ENCODE data around the gene ETV3. TPM values are rescaled to one million over a fixed set of nuclear protein-coding genes. Genes with fewer than 3 reads are reported as not detected.
"Not testable (repeated sequence)": the region's sequence is repeated elsewhere in the genome, so short reads cannot be mapped to it uniquely, and the experiment has no call there.

ETV3 gene
- total RNA-seq, 4 donors from 2014 or later: 88.9 to 93.6 (median 90.9) TPM

DNA sequence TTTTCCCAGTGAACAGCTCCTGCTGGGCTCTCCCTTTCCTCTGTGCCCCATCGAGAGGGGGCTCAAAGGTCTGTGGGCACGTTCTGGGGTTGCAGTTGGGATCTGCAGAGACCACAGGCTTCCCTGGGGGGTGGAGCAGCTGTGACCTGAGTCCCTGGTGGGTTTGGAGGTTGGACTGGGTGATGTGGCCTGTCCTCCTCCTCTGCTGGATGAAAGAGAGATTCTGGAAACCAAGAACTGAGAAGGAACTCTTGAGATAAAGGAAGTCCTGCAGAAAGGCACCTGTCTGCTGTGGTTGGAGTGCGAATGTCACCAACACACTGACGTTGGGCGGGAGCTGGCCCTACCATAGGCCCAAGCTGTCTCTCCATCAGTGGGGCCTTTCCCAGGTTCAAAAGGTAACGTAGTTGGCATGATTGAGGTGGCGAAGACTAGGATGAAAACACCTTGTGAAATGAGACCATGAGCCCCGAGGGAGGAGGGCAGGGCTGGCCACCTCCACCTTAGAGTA is 35.8 kb upstream of the ETV3 start:
- H3K9me3 ChIP-seq: no peaks in the 10 kb centered on the region
- no peaks in the 10 kb centered on the region for H3K27me3 ChIP-seq
- no peaks in the 10 kb centered on the region for H3K36me3 ChIP-seq
- H3K4me1 ChIP-seq: no peaks in the 10 kb centered on the region
- TF ChIP-seq EP300 (IDR thresholded peaks at IDR 0.05) (no peak), CTCF (IDR thresholded peaks at IDR 0.05) (no peak), POLR2AphosphoS5 (IDR thresholded peaks at IDR 0.05) (no peak), POLR2A (IDR thresholded peaks at IDR 0.05) (no peak)
- H3K4me3 ChIP-seq: no peak overlapping the region
- no peak overlapping the region for H3K27ac ChIP-seq
- 91% methylated on average over 8 of the region's 8 CpGs for WGBS
- DNase-seq (ENCODE audit: low spot score in 2 of 2): no peak

DNA sequence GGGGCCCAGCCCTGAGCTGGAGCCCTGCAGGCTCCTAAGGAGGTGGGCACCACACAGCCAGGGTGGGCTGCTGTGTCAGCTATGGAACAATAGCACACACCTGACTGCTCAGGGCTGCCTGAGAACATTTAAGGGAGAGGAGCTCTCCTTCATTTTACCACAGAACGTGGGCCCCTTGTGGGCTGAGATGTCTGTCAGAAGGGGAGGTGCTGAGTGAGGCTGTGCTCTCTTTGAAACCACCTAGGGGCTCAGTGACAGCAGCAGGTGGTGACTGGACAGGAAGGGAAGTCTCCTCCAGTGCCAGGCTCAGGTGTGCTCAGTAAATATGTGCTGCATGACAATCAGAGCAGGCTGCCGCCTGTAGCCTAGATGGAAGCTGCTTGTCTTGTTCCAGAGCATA is 35.0 kb upstream of the ETV3 start:
- H3K36me3 ChIP-seq; DNase-seq (ENCODE audit: low spot score in 2 of 2); H3K4me1 ChIP-seq; H3K4me3 ChIP-seq; H3K27me3 ChIP-seq; H3K27ac ChIP-seq; H3K9me3 ChIP-seq: not testable (repeated sequence)
- 60% methylated on average over 1 of the region's 2 CpGs for WGBS

GRCh38 chr1:157172591-157172990 is 34.4 kb upstream of the ETV3 start:
- not testable (repeated sequence) for H3K9me3 ChIP-seq; H3K36me3 ChIP-seq; H3K27ac ChIP-seq; DNase-seq (ENCODE audit: low spot score in 2 of 2); H3K4me3 ChIP-seq; H3K27me3 ChIP-seq; H3K4me1 ChIP-seq
- 61% methylated on average over 2 of the region's 2 CpGs for WGBS

GRCh38 chr1:157171903-157172503 is 33.8 kb upstream of the ETV3 start:
- not testable (repeated sequence) for H3K27me3 ChIP-seq; H3K27ac ChIP-seq; H3K9me3 ChIP-seq; DNase-seq (ENCODE audit: low spot score in 2 of 2); H3K36me3 ChIP-seq; H3K4me1 ChIP-seq; H3K4me3 ChIP-seq
- TF ChIP-seq CTCF (IDR thresholded peaks at IDR 0.05): peak in 1 of 2 donors; percentile 34
- WGBS: 14% methylated on average over 4 of the region's 8 CpGs

DNA sequence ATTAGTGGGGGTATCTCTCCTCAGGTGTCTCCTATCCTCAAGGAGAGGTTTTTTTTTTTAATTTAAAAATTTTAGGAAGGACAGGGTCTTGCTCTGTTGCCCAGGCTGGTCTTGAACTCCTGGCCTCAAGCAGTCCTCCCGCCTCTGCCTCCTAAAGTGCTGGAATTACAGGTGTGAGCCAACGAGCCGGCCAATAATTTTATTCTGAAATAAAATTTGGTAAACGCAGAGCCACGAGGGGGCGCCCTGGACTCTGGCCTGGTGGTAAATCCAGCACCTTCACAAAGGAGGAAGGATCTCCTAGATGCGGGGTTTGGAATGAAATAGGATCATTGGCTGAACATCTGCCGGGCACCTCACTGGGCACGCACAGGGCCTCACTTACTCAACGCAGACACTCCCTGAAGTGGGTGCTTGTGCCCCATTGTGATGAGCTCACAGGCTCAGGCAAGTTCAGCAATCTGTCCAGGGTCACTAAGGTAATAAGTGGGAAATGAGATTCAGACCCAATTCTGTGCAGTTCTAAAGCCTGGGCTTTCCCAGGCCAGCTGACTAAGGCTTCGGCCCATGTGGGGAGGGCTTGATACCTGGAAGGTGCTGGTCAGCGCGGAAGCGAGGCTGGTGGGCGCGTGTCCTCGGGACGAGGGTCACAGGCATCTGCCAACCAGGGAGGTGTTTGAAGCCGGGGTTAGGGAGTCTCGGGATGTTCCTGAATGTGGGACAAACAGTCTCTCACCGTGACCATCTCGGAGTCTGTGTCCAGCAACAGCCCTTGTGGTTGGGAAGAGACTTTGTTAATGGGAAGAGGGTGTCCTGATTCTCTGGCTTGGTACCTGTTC is 32.7 kb upstream of the ETV3 start:
- H3K36me3 ChIP-seq: no peaks in the 10 kb centered on the region
- no peaks in the 10 kb centered on the region for H3K27me3 ChIP-seq
- TF ChIP-seq EP300 (IDR thresholded peaks at IDR 0.05): no peak
- no peak for TF ChIP-seq POLR2AphosphoS5 (IDR thresholded peaks at IDR 0.05)
- no peak for TF ChIP-seq POLR2A (IDR thresholded peaks at IDR 0.05)
- TF ChIP-seq CTCF (IDR thresholded peaks at IDR 0.05): peak in 1 of 2 donors; percentile 24
- no peak overlapping the region for H3K4me3 ChIP-seq
- 75% methylated on average over 22 of the region's 22 CpGs for WGBS
- DNase-seq (ENCODE audit: low spot score in 2 of 2): no peak
- no peak overlapping the region for H3K27ac ChIP-seq
- H3K4me1 ChIP-seq: no peaks in the 10 kb centered on the region
- no peaks in the 10 kb centered on the region for H3K9me3 ChIP-seq

DNA sequence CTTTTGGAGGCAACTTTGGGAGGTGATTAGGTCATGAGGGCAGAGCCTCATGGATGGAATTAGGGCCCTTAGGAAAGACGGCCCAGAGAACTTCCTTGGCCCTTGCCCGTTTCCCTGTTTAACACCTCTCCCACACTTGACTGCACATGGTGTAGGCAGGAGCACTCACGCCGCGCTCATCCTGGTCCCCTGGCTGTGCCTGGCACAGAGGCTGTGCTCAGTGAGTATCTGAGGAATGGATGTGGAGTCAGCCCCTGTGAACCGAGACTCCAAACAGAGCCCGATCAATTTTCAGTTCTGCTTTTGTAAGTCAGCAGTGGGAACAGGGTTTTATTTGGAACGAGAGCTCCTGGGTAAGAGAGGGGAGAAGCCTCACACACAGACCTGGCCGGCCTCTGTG is 29.8 kb upstream of the ETV3 start:
- Histone ChIP-seq H3K4me3 (no peak overlapping the region), H3K9me3 (no peaks in the 10 kb centered on the region), H3K36me3 (no peaks in the 10 kb centered on the region), H3K4me1 (peaks cover 5% of the 10 kb centered on the region), H3K27me3 (peaks cover 10% of the 10 kb centered on the region), H3K27ac (no peak overlapping the region)
- DNase-seq (ENCODE audit: low spot score in 2 of 2): no peak
- TF ChIP-seq EP300 (IDR thresholded peaks at IDR 0.05): no peak
- TF ChIP-seq POLR2AphosphoS5 (IDR thresholded peaks at IDR 0.05): no peak
- no peak for TF ChIP-seq POLR2A (IDR thresholded peaks at IDR 0.05)
- no peak for TF ChIP-seq CTCF (IDR thresholded peaks at IDR 0.05)
- WGBS: 84% methylated on average over 9 of the region's 9 CpGs

Data from suprapubic skin (tissue), 4 donors.